Ovary (tissue), 9 donors: Measurements from ENCODE around the gene ZFHX2. TPM values are rescaled to one million over a fixed set of nuclear protein-coding genes. Genes with fewer than 3 reads are reported as not detected.

Source experiments
- DNase-seq, 5 donors: peaks; one replicate each; pipeline ENCODE4 v3.0.0-alpha.2; 2019 to 2020
- H3K27ac ChIP-seq, 2 donors: fragments of 200-600 bp; one replicate each; pipeline versions ENCODE4 v1.5.1 to v1.8.0; 2019 to 2022
- H3K27me3 ChIP-seq: fragments of 200-600 bp; one replicate; pipeline ENCODE4 v1.8.0; 2022
- H3K36me3 ChIP-seq: fragments of 200-600 bp; sonication (generic); one replicate; pipeline ENCODE4 v1.5.1; 2019
- H3K4me1 ChIP-seq: one replicate; pipeline ENCODE4 v1.8.1; 2013; ENCODE audit warnings: mild to moderate bottlenecking, moderate library complexity; ENCODE audit not compliant: insufficient read depth
- H3K4me3 ChIP-seq: fragments of 200-600 bp; sonication (generic); one replicate; pipeline ENCODE4 v1.5.1; 2017
- H3K9me3 ChIP-seq, 2 donors: fragments of 200-600 bp in 1 of 2; sonication (generic) in 1 of 2; one replicate each; pipeline versions ENCODE4 v1.5.1 to v1.8.1; 2013 to 2019; ENCODE audit warnings: mild to moderate bottlenecking in 1 of 2, moderate library complexity in 1 of 2
- EP300 ChIP-seq: sonication (generic); formaldehyde crosslinking; IDR thresholded peaks from one replicate; pipeline ENCODE4 v1.6.1; 2017; ENCODE audit warnings: antibody characterized with exemption
- POLR2A ChIP-seq: fragments of 450-650 bp; IDR thresholded peaks from one replicate; pipeline ENCODE4 v1.6.1; 2017; ENCODE audit warnings: antibody characterized with exemption, mild to moderate bottlenecking, moderate library complexity
- WGBS, 3 donors: extraction: QIAGEN DNeasy Blood & Tissue Kit in 1 of 3; methylation state at CpG; one replicate each; pipeline versions ENCODE4 v1.1.5 to v1.1.7; 2013 to 2017; 5-methylcytosine and 5-hydroxymethylcytosine counted together
- intact Hi-C, 4 donors: fragments of 100-400 bp; cut with DNase I; formaldehyde crosslinking; loops; one replicate each; pipeline versions ENCODE4 v1.11.0 to v1.15.1; 2022 to 2023
- polyA plus RNA-seq, 2 donors: library from polyadenylated mRNA; stranded (reverse); fragments of 200-250 nt in 1 of 2; fragments of 350-450 nt in 1 of 2; fragmentation: Illumina TruSeq in 1 of 2; extraction: RNeasy Lipid Tissue Mini Kit (QIAGEN cat#74804) in 1 of 2; gene quantifications; one replicate each; pipeline ENCODE4 v1.2.3, GENCODE V29; 2013 to 2014
- total RNA-seq, 7 donors: library from RNA; depleted of rRNA in 2 of 7; stranded (reverse); fragments of >200 nt in 2 of 7; fragmentation: NEBNext Ultra II Directional in 3 of 7; extraction: Animal tissue kit (Norgen Biotek cat#: 25700) in 3 of 7; gene quantifications; one replicate each; pipeline versions ENCODE4 v1.1.0 to v1.2.4, GENCODE V29; 2016 to 2023
- TF ChIP-seq, protein P1 (sequence below), 3 donors: fragments of 450-650 bp in 2 of 3; fragments of 200-600 bp in 1 of 3; IDR thresholded peaks; one replicate each; pipeline versions ENCODE4 v1.5.1 to v1.8.0; 2016 to 2022; ENCODE audit warnings: antibody characterized with exemption in 3 of 3, mild to moderate bottlenecking in 1 of 3
- donor health status: DM: no; HTN: no; CAD: no; lungs with moderate emphysema.
- donor health status: DM: no; HTN: no; CAD: no.
- donor health status: Bipolar disorder and iron deficiency.
- donor health status: DM: yes; HTN: yes; CAD: no.
- donor health status: DM: no; HTN: no; CAD: no.
- donor health status: DM: yes; HTN: yes; CAD: no.

The ZFHX2 gene
- total and polyA plus RNA-seq, 9 donors = 0.34 to 2.3 (median 1.1) TPM

- no peak for DNase-seq
- Histone ChIP-seq H3K9me3 (no peaks in the 10 kb centered on the region), H3K4me3 (no peak overlapping the region), H3K4me1 (no peaks in the 10 kb centered on the region), H3K27me3 (no peaks in the 10 kb centered on the region), H3K36me3 (no peaks in the 10 kb centered on the region), H3K27ac (no peak overlapping the region)
- intact Hi-C loops = loop anchor here in 1 of 4 donors (10.0 kb wide), 1 partner anchor 46 kb away; no protein-coding TSS in a partner anchor
- TF ChIP-seq POLR2A (no peak), EP300 (no peak)
- TF ChIP-seq, protein P1, sequence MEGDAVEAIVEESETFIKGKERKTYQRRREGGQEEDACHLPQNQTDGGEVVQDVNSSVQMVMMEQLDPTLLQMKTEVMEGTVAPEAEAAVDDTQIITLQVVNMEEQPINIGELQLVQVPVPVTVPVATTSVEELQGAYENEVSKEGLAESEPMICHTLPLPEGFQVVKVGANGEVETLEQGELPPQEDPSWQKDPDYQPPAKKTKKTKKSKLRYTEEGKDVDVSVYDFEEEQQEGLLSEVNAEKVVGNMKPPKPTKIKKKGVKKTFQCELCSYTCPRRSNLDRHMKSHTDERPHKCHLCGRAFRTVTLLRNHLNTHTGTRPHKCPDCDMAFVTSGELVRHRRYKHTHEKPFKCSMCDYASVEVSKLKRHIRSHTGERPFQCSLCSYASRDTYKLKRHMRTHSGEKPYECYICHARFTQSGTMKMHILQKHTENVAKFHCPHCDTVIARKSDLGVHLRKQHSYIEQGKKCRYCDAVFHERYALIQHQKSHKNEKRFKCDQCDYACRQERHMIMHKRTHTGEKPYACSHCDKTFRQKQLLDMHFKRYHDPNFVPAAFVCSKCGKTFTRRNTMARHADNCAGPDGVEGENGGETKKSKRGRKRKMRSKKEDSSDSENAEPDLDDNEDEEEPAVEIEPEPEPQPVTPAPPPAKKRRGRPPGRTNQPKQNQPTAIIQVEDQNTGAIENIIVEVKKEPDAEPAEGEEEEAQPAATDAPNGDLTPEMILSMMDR (IDR thresholded peaks at IDR 0.05) = no peak
- 68 to 71% (median 70%) methylated on average over 10 of the region's 10 CpGs for whole genome bisulfite sequencing, 3 donors
Observed at GRCh38 chr14:23530375-23531055, 21.1 kb downstream of the ZFHX2 start.

- no peak for DNase-seq
- Histone ChIP-seq H3K4me3 (no peak overlapping the region), H3K4me1 (no peaks in the 10 kb centered on the region), H3K27ac (no peak overlapping the region), H3K36me3 (no peaks in the 10 kb centered on the region), H3K9me3 (no peaks in the 10 kb centered on the region), H3K27me3 (no peaks in the 10 kb centered on the region)
- intact Hi-C loops = no loop called here
- 73 to 85% (median 76%) methylated on average over 3 of the region's 3 CpGs for whole genome bisulfite sequencing, 3 donors
- TF ChIP-seq POLR2A (no peak), EP300 (no peak)
- TF ChIP-seq, protein P1 (IDR thresholded peaks at IDR 0.05) = no peak
Observed at GRCh38 chr14:23529016-23529415, 22.5 kb downstream of the ZFHX2 start.

- H3K4me3 ChIP-seq = no peak overlapping the region
- 53 to 75% (median 73%) methylated on average over 1 of the region's 1 CpG for WGBS, 3 donors
- no peaks in the 10 kb centered on the region for H3K4me1 ChIP-seq
- H3K27ac ChIP-seq = no peak overlapping the region
- H3K9me3 ChIP-seq = no peaks in the 10 kb centered on the region
- no peak for DNase-seq
- intact Hi-C loops = no loop called here
- H3K27me3 ChIP-seq = no peaks in the 10 kb centered on the region
- H3K36me3 ChIP-seq = no peaks in the 10 kb centered on the region
- TF ChIP-seq POLR2A (no peak), EP300 (no peak)
- TF ChIP-seq, protein P1 (IDR thresholded peaks at IDR 0.05) = no peak
Observed at GRCh38 chr14:23528555-23528954, 23.0 kb downstream of the ZFHX2 start.

DNA sequence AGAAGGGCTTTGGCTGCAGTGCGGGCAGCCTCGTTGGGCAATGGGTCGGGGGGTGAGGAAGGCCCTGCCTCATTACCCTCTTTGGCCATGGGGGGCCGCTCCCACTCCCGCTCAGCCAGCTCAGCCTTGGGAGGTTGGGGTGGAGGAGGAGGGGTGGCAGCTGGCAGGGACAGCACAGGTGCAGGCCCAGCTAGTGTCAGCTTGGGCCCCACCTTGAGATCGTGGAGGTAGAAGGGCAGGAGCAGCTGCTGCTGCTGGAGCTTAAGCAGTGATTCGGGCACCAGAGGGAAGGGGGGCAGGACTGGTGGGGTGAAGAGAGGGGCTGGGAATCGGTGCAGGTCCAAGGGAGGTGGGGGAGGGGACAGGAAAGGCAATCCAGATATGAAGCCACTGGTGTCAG lies 26.0 kb downstream of the ZFHX2 start:
- no peak for DNase-seq
- Histone ChIP-seq H3K4me3 (no peak overlapping the region), H3K27me3 (no peaks in the 10 kb centered on the region), H3K9me3 (no peaks in the 10 kb centered on the region), H3K36me3 (no peaks in the 10 kb centered on the region), H3K27ac (no peak overlapping the region), H3K4me1 (no peaks in the 10 kb centered on the region)
- 81 to 84% (median 83%) methylated on average over 8 of the region's 8 CpGs for WGBS, 3 donors
- TF ChIP-seq, protein P1 (IDR thresholded peaks at IDR 0.05) = no peak
- TF ChIP-seq POLR2A = no peak
- no peak for TF ChIP-seq EP300
- intact Hi-C loops = no loop called here
